Panc1 (cell line): Measurements from ENCODE around the gene SFXN2. TPM values are rescaled to one million over a fixed set of nuclear protein-coding genes. Genes with fewer than 3 reads are reported as not detected.
A peak's percentile ranks its signal among the peaks of the same experiment; 100 is the strongest.

Experiments
- ATAC-seq: fragments of 200-7000 bp; cut with Tn5 transposase; 2 replicates; pipeline ENCODE4 v1.9.1; 2020; ENCODE audit warnings: mild to moderate bottlenecking, moderate library complexity
- BruUV-seq: library from RNA; stranded (reverse); fragments of 400-500 nt; replicated peaks from 2 replicates; lab custom pipeline; 2021; lab: Mats Ljungman, UMichigan
- CTCF ChIA-PET: fragments of 300-600 bp; sonication (Branson Sonifier 250); formaldehyde crosslinking; loops from one replicate; lab custom pipeline; 2022; ENCODE audit warnings: antibody characterized with exemption; lab: Charles Lee
- POLR2A ChIA-PET: fragments of 300-600 bp; sonication (Branson Sonifier 250); formaldehyde crosslinking; loops from one replicate; lab custom pipeline; 2022; ENCODE audit warnings: antibody characterized with exemption; lab: Charles Lee
- DNase-seq: peaks from one replicate; pipeline ENCODE4 v3.0.0-alpha.2; 2010; ENCODE audit warnings: low read depth, low spot score
- H3K27ac ChIP-seq: 2 replicates; pipeline ENCODE4 v1.5.1; 2011; ENCODE audit warnings: mild to moderate bottlenecking, low read length, inconsistent platforms
- H3K27me3 ChIP-seq: fragments of 200-500 bp; sonication (Bioruptor generic); 2 replicates; pipeline ENCODE4 v1.6.0; 2014; ENCODE audit warnings: low read length, inconsistent platforms; ENCODE audit not compliant: control insufficient read depth, insufficient read depth
- H3K36me3 ChIP-seq: fragments of 200-500 bp; sonication (Bioruptor generic); 2 replicates; pipeline ENCODE4 v1.5.1; 2014; ENCODE audit warnings: inconsistent platforms, mild to moderate bottlenecking, low read length, moderate library complexity; ENCODE audit not compliant: control insufficient read depth, insufficient read depth
- H3K4me1 ChIP-seq: 2 replicates; pipeline ENCODE4 v1.5.1; 2011; ENCODE audit warnings: inconsistent platforms, mild to moderate bottlenecking, low read length, moderate library complexity; ENCODE audit not compliant: control insufficient read depth, insufficient read depth
- H3K4me3 ChIP-seq, 2 experiments: 2 replicates each; pipeline ENCODE4 v1.5.1; 2011 to 2012; ENCODE audit warnings: low read depth in 2 of 2, low read length in 2 of 2, mild to moderate bottlenecking in 2 of 2, inconsistent platforms in 1 of 2, moderate library complexity in 1 of 2
- H3K9me3 ChIP-seq: fragments of 200-500 bp; sonication (Bioruptor generic); 2 replicates; pipeline ENCODE4 v1.5.1; 2014; ENCODE audit warnings: low read depth, mild to moderate bottlenecking, inconsistent platforms, low read length, moderate library complexity; ENCODE audit not compliant: control insufficient read depth, insufficient read depth
- POLR2AphosphoS5 ChIP-seq: IDR thresholded peaks from 2 replicates; pipeline ENCODE4 v1.6.1; 2012; ENCODE audit warnings: mild to moderate bottlenecking, low read depth, low read length, moderate library complexity
- REST ChIP-seq, 2 experiments: IDR thresholded peaks; 2 replicates each; pipeline ENCODE4 v1.6.1; 2011 to 2012; ENCODE audit warnings: low read depth in 2 of 2, control low read depth in 1 of 2, low read length in 1 of 2, mild to moderate bottlenecking in 1 of 2, moderate library complexity in 1 of 2; ENCODE audit not compliant: insufficient read depth in 1 of 2
- SIN3A ChIP-seq: IDR thresholded peaks from 2 replicates; pipeline ENCODE4 v1.6.1; 2012; ENCODE audit warnings: low read depth, mild to moderate bottlenecking, low read length, moderate library complexity, borderline replicate concordance; ENCODE audit not compliant: insufficient read depth
- TCF7L2 ChIP-seq: IDR thresholded peaks from 2 replicates; pipeline ENCODE4 v1.6.1; 2011; ENCODE audit warnings: mild to moderate bottlenecking, low read depth, low read length, inconsistent platforms
- in situ Hi-C: cut with HindIII; loops from 2 replicates; pipeline ENCODE4 v1.10.0; 2016; ENCODE audit warnings: low sequenced_read_pairs, low pct_unique_long_range_greater_than_20kb
- intact Hi-C: fragments of 100-400 bp; cut with micrococcal nuclease; formaldehyde crosslinking; loops from one replicate; pipeline ENCODE4 v1.10.0; 2022; ENCODE audit not compliant: unreplicated experiment
- total RNA-seq: library from RNA; stranded (reverse); gene quantifications from one replicate; pipeline ENCODE4 v1.2.1, GENCODE V29; 2021; ENCODE audit not compliant: unreplicated experiment
- TF ChIP-seq, protein P1 (sequence below): fragments of 450-650 bp; IDR thresholded peaks from 2 replicates; pipeline ENCODE4 v1.5.1; 2017; ENCODE audit warnings: mild to moderate bottlenecking

SFXN2 gene
- total RNA-seq, 1 experiment from 2014 or later, result 11.6 TPM

- Histone ChIP-seq H3K36me3 (no peaks in the 10 kb centered on the region), H3K9me3 (no peaks in the 10 kb centered on the region), H3K4me1 (peaks cover 44% of the 10 kb centered on the region), H3K27ac (peak overlapping the region; percentile 60), H3K27me3 (no peaks in the 10 kb centered on the region), H3K4me3 (no peak overlapping the region)
- ChIA-PET POLR2A (interaction anchor here (0.6 to 0.8 kb wide), 2 partner anchors 10 to 13 kb away, joined by 3 to 4 read pairs; no protein-coding TSS in a partner anchor), CTCF (no interaction called here)
- TF ChIP-seq TCF7L2 (no peak), POLR2AphosphoS5 (no peak), REST (IDR thresholded peaks at IDR 0.05; ENCODE audit: insufficient read depth in 1 of 2, low read depth in 2 of 2, low read length in 1 of 2) (no peak), SIN3A (no peak)
- TF ChIP-seq, protein P1, sequence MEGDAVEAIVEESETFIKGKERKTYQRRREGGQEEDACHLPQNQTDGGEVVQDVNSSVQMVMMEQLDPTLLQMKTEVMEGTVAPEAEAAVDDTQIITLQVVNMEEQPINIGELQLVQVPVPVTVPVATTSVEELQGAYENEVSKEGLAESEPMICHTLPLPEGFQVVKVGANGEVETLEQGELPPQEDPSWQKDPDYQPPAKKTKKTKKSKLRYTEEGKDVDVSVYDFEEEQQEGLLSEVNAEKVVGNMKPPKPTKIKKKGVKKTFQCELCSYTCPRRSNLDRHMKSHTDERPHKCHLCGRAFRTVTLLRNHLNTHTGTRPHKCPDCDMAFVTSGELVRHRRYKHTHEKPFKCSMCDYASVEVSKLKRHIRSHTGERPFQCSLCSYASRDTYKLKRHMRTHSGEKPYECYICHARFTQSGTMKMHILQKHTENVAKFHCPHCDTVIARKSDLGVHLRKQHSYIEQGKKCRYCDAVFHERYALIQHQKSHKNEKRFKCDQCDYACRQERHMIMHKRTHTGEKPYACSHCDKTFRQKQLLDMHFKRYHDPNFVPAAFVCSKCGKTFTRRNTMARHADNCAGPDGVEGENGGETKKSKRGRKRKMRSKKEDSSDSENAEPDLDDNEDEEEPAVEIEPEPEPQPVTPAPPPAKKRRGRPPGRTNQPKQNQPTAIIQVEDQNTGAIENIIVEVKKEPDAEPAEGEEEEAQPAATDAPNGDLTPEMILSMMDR, result no peak
- in situ Hi-C loops, result no loop called here
- DNase-seq, result no peak
- intact Hi-C loops, result no loop called here
- ATAC-seq, result no peak
- TSS peak; percentile 29 for BruUV-seq
These were observed 48.1 kb downstream of the SFXN2 start for GRCh38 chr10:102762401-102763015.

DNA sequence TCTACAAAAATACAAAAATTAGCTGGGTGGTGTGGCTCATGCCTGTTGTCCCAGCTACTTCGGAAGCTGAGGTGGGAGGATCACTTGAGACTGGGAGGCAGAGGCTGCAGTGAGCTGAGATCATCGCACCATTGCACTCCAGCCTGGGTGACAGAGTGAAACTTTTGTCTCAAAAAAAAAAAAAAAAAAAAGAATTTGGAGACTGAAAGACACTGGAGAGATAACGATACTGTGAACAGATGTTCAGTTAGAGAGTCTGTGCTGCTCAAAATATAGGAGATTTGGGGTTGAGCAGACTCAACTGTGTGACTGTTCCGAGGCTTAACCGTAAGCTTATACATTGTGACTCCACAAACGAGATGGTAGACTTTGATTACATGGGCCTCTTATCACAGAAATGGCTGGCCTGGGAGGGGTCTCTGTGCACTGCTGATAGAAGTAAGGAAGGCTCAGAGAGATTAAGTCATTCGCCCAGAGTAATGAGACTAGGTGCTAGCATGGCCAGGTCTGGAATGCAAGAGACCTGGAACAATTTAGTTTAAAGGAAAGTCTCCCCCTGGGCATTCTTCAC, 48.7 kb downstream of the SFXN2 start:
- no TSS peak for BruUV-seq

More for the DNA sequence above, 48.7 kb downstream of the SFXN2 start:
- DNase-seq (no peak), ATAC-seq (no peak)
- H3K36me3 ChIP-seq, result no peaks in the 10 kb centered on the region
- H3K4me1 ChIP-seq, result peaks cover 50% of the 10 kb centered on the region
- intact Hi-C loops, result no loop called here
- no peak for TF ChIP-seq REST (IDR thresholded peaks at IDR 0.05; ENCODE audit: insufficient read depth in 1 of 2, low read depth in 2 of 2, low read length in 1 of 2)
- no peak for TF ChIP-seq POLR2AphosphoS5
- TF ChIP-seq, protein P1, result no peak
- no peak for TF ChIP-seq SIN3A
- no peaks in the 10 kb centered on the region for H3K27me3 ChIP-seq
- peak overlapping the region; percentile 60 for H3K27ac ChIP-seq
- no peak overlapping the region for H3K4me3 ChIP-seq
- ChIA-PET CTCF (no interaction called here), POLR2A (interaction anchor here (0.8 kb wide), 1 partner anchor 11 kb away, joined by 3 read pairs; no protein-coding TSS in a partner anchor)
- in situ Hi-C loops, result no loop called here
- H3K9me3 ChIP-seq, result no peaks in the 10 kb centered on the region
